22Rv1 (cell line): ENCODE measurements around the gene COL10A1.

Experiments used
- ZFX ChIP-seq: fragments of 450-650 bp; IDR thresholded peaks from 2 replicates; pipeline ENCODE4 v1.6.1; 2017; ENCODE audit warnings: antibody characterized with exemption, borderline replicate concordance
- TF ChIP-seq, protein P1 (sequence below): fragments of 450-650 bp; IDR thresholded peaks from 2 replicates; pipeline ENCODE4 v1.5.1; 2017; ENCODE audit warnings: mild to moderate bottlenecking

DNA sequence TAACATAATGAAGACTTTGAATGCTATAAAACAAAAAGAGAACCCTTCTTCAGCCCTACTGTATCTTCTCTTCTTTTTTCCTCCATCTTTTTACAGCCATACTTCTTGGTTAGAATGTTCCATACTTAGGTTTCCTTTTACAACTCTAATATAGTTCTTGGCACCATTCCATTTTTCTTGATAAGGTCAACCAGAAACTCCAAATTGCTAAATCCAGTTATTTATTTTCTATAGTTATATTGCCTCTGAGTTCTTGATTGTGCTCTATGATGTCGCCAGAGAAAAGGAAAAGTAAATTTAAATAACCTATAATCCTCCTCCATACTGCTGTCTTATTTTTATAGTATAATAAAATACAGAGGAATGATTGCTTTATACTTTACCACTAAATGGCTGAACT lies 26.7 kb upstream of the COL10A1 start:
- TF ChIP-seq, protein P1, sequence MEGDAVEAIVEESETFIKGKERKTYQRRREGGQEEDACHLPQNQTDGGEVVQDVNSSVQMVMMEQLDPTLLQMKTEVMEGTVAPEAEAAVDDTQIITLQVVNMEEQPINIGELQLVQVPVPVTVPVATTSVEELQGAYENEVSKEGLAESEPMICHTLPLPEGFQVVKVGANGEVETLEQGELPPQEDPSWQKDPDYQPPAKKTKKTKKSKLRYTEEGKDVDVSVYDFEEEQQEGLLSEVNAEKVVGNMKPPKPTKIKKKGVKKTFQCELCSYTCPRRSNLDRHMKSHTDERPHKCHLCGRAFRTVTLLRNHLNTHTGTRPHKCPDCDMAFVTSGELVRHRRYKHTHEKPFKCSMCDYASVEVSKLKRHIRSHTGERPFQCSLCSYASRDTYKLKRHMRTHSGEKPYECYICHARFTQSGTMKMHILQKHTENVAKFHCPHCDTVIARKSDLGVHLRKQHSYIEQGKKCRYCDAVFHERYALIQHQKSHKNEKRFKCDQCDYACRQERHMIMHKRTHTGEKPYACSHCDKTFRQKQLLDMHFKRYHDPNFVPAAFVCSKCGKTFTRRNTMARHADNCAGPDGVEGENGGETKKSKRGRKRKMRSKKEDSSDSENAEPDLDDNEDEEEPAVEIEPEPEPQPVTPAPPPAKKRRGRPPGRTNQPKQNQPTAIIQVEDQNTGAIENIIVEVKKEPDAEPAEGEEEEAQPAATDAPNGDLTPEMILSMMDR, result no peak
- TF ChIP-seq ZFX, result no peak
